GM18511 (cell line): ENCODE data around the gene PWP2.
"Not testable (repeated sequence)": the region's sequence is repeated elsewhere in the genome, so short reads cannot be mapped to it uniquely, and the experiment has no call there.

Experiments used
- ATAC-seq: cut with Tn5 transposase; IDR thresholded peaks from one replicate; pipeline ENCODE4 v1.9.1; 2021; ENCODE audit warnings: mild to moderate bottlenecking, moderate library complexity; ENCODE audit not compliant: unreplicated experiment

The PWP2 gene

GRCh38 chr21:44133715-44134057 lies 26.5 kb downstream of the PWP2 start:
- ATAC-seq = not testable (repeated sequence)

- not testable (repeated sequence) for ATAC-seq
These were observed 27.5 kb downstream of the PWP2 start for GRCh38 chr21:44134732-44135131.

GRCh38 chr21:44138039-44138438 lies 30.8 kb downstream of the PWP2 start:
- peak; percentile 55 for ATAC-seq

GRCh38 chr21:44139787-44140551 lies 32.8 kb downstream of the PWP2 start:
- not testable (repeated sequence) for ATAC-seq

- not testable (repeated sequence) for ATAC-seq
These were observed 33.3 kb downstream of the PWP2 start for GRCh38 chr21:44140552-44140932.

- not testable (repeated sequence) for ATAC-seq
These were observed 35.3 kb downstream of the PWP2 start for GRCh38 chr21:44142470-44142869.

GRCh38 chr21:44143380-44143779 lies 36.2 kb downstream of the PWP2 start:
- ATAC-seq = peak; percentile 49

- not testable (repeated sequence) for ATAC-seq
These were observed 36.8 kb downstream of the PWP2 start for GRCh38 chr21:44143996-44144395.

- ATAC-seq = not testable (repeated sequence)
These were observed 37.8 kb downstream of the PWP2 start for GRCh38 chr21:44144784-44145602.

GRCh38 chr21:44145616-44146015 lies 38.4 kb downstream of the PWP2 start:
- not testable (repeated sequence) for ATAC-seq

- not testable (repeated sequence) for ATAC-seq
These were observed 39.9 kb downstream of the PWP2 start for GRCh38 chr21:44147108-44147507.

GRCh38 chr21:44150255-44150654 lies 43.1 kb downstream of the PWP2 start:
- not testable (repeated sequence) for ATAC-seq

- ATAC-seq = not testable (repeated sequence)
These were observed 46.2 kb downstream of the PWP2 start for GRCh38 chr21:44153214-44153888.

GRCh38 chr21:44153889-44154228 lies 46.7 kb downstream of the PWP2 start:
- ATAC-seq = not testable (repeated sequence)

GRCh38 chr21:44154816-44155230 lies 47.6 kb downstream of the PWP2 start:
- not testable (repeated sequence) for ATAC-seq

GRCh38 chr21:44155231-44155993 lies 48.2 kb downstream of the PWP2 start:
- not testable (repeated sequence) for ATAC-seq

GRCh38 chr21:44155994-44156380 lies 48.8 kb downstream of the PWP2 start:
- ATAC-seq = not testable (repeated sequence)

GRCh38 chr21:44157439-44158081 lies 50.4 kb downstream of the PWP2 start:
- not testable (repeated sequence) for ATAC-seq

GRCh38 chr21:44158082-44158468 lies 50.9 kb downstream of the PWP2 start:
- ATAC-seq = not testable (repeated sequence)
